AG09309 (cell line): ENCODE data around the gene CLIC1.

Source experiments
- DNase-seq: peaks from one replicate; pipeline ENCODE4 v3.0.0-alpha.2; 2010; ENCODE audit warnings: low read depth
- H3K4me3 ChIP-seq: 2 replicates; pipeline ENCODE4 v1.5.1; 2011; ENCODE audit warnings: mild to moderate bottlenecking, low read depth, low read length, moderate library complexity; ENCODE audit not compliant: control insufficient read depth
- CTCF ChIP-seq: IDR thresholded peaks from 2 replicates; pipeline ENCODE4 v1.5.1; 2011; ENCODE audit warnings: mild to moderate bottlenecking, low read depth, low read length, inconsistent platforms; ENCODE audit not compliant: insufficient read depth, control insufficient read depth; ENCODE audit errors: missing control alignments

Gene CLIC1

GRCh38 chr6:31762878-31763618, 26.7 kb upstream of the CLIC1 start:
- no peak overlapping the region for H3K4me3 ChIP-seq
- no peak for TF ChIP-seq CTCF
- no peak for DNase-seq

GRCh38 chr6:31762356-31762755, 26.0 kb upstream of the CLIC1 start, which contains the start of gene SAPCD1:
TSS of gene SAPCD1 (plus strand) at chr6:31762656. CDS start at chr6:31763055, 399 bp downstream.
- no peak for DNase-seq
- no peak for TF ChIP-seq CTCF
- H3K4me3 ChIP-seq, result no peak within 1 kb of the TSS

GRCh38 chr6:31761343-31761742, 25.0 kb upstream of the CLIC1 start:
- DNase-seq, result no peak
- no peak for TF ChIP-seq CTCF

GRCh38 chr6:31760790-31761189, 24.5 kb upstream of the CLIC1 start:
- H3K4me3 ChIP-seq, result no peak overlapping the region
- no peak for TF ChIP-seq CTCF
- DNase-seq, result no peak

More at GRCh38 chr6:31761343-31761742, 25.0 kb upstream of the CLIC1 start:
- no peak overlapping the region for H3K4me3 ChIP-seq

GRCh38 chr6:31758281-31758680, 22.0 kb upstream of the CLIC1 start:
- H3K4me3 ChIP-seq, result no peak overlapping the region
- DNase-seq, result no peak
- no peak for TF ChIP-seq CTCF

GRCh38 chr6:31752739-31753319, 16.5 kb upstream of the CLIC1 start:
- TF ChIP-seq CTCF, result no peak
- no peak overlapping the region for H3K4me3 ChIP-seq
- DNase-seq, result no peak
